WI38 (cell line): ENCODE results near the gene GPC5.

Experiments
- H3K4me3 ChIP-seq: 2 replicates; pipeline ENCODE4 v1.5.1; 2011; ENCODE audit warnings: low read depth, mild to moderate bottlenecking, control low read depth, low read length
- CTCF ChIP-seq: IDR thresholded peaks from 2 replicates; pipeline ENCODE4 v1.5.1; 2012; ENCODE audit warnings: low read depth, mild to moderate bottlenecking, control low read depth, low read length

Gene GPC5

DNA sequence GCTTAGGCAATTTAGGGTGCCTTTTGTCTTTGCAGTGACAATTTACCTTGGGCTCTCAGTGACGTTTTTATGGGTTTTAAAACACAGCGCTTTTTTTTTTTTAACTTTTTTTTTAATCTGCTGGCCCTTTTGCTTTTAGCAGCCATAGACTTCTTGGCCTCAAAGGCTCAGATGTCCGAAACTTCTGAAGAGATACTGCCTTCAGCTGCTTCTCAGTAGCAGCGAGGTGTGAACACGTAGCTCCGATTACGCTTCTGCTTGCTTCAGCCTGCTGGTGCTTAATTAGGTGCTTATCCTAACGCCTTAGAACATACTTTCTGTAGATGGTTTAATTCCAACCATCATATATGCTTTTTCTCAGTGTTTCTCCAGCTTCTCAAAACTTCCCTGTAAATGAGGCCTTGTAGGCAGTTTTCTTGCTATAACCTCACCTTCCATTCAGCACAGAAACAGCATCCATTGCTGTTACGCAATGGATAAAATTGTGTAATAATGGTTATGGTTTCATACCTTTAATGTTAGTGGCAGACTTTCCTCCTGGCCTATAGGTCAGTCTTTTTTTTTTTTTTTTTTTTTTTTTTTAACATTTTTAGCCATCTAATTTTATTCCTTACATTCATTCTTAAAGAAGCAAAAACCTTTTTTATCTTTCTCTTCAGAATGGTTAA lies 723.9 kb downstream of the GPC5 start:
- no peak for TF ChIP-seq CTCF

DNA sequence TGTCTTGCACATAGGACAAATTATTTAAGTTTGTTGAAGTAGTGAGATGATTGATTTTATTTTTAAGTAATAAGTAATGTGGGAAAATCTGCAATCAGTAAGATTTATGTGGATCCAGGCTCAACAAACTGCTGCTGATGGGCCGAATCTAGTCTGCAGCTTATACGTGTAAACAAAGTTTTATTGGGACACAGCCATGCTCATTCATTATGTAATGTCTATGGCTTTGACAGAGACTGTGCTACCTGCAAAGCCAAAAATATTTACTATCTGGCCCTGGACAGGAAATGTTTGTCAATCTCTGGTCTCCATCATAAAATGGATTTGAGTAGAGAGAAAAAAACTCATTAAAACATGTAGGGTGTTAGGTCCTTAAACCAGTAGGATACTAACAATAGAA lies 728.0 kb downstream of the GPC5 start:
- no peak overlapping the region for H3K4me3 ChIP-seq
- TF ChIP-seq CTCF = no peak

More for the DNA sequence above, 723.9 kb downstream of the GPC5 start:
- no peak overlapping the region for H3K4me3 ChIP-seq

DNA sequence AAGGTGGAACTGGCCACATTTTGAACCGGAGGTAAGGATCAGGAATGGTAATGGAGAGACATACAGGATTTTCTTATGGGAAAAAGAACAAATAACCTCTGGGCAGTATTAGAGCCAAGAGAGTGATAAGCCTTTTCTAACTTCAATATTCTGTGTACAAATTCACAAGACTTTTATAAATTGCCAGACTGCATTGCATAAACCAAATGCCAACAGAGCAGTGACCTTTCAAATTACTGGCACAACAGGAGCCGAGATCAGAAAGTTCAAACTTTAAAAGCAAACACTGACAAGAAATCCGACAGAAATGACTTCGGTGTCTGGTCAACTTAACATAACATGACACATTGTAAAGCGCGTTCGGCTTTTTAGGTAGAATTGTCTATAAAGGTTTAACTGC lies 737.1 kb downstream of the GPC5 start:
- TF ChIP-seq CTCF = no peak
- no peak overlapping the region for H3K4me3 ChIP-seq

DNA sequence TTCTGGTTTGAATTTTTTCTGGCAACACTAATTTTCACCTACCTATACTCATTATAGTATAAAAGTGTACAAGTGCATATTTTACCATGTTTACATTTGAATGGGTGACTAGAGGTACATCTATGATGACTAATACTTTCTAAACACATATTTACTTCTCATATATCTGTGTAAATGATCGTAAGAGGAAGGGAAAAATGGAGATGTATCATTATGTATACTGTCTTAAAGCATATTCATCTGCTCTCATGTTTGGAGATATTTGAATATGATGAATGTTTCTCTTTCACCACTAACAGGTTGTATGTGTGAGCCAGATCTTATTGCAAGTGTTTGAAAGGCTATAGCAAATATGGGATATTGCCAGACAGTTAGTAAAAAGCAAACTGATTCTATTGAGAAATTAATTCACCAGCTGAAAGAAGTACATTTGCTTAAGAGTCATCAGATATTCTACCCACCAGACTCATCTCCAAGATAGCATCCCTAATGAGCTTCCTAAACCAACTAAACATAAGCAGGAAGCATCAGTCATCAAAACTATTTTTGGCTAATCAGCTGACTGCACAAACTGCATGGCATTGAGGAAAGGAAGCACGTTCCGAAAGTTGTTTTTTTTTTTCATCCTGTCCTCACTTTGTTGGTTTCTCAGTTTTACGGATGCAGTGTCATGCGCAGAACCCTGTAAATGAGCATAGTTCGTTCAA lies 738.2 kb downstream of the GPC5 start:
- no peak overlapping the region for H3K4me3 ChIP-seq
- TF ChIP-seq CTCF = no peak

- no peak for TF ChIP-seq CTCF
- H3K4me3 ChIP-seq = no peak overlapping the region
Observed at GRCh38 chr13:92137520-92137919, 739.1 kb downstream of the GPC5 start.

DNA sequence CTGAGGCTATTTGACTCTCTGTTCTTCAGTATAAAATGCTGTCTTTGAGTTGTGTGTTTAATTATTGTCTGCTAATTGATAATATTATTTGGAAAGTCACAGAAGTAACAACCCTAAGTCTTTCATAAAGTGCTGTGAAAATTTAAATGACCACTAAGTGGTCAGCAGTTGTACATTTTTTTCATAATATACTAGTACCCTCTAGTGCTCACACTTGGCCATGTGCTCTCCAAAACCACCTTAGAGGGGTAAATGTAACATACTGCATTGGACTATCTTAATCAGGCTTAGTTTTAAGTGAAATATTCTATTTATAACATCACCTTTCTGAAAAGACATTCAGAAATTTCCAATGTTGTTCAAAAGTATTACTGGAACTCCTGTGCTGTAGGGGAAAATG lies 745.3 kb downstream of the GPC5 start:
- no peak overlapping the region for H3K4me3 ChIP-seq
- TF ChIP-seq CTCF = no peak

DNA sequence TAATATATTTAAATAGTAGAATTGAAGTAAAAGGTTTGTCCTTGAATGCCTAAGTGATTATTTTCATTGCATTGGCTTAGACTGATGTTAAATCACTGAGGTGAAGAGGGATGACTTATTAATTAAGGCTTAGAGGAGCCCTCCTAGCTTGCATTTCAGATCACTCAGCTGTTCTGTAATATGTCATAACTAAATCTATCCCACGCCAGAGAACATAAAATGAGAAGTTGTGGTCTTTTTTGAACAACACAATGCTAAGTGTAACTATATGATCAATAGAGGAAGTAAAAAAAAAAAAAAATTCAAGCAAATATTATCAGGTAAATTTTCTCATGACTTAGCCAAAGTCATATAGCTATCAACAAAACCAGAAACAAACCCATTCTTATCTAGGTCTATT lies 752.2 kb downstream of the GPC5 start:
- no peak overlapping the region for H3K4me3 ChIP-seq
- TF ChIP-seq CTCF = no peak
